Panc1 (cell line): ENCODE results near the gene STK32C.

Source experiments
- CTCF ChIP-seq: fragments of 450-650 bp; IDR thresholded peaks from 2 replicates; pipeline ENCODE4 v1.5.1; 2017; ENCODE audit warnings: mild to moderate bottlenecking
- POLR2AphosphoS5 ChIP-seq: IDR thresholded peaks from 2 replicates; pipeline ENCODE4 v1.6.1; 2012; ENCODE audit warnings: mild to moderate bottlenecking, low read depth, low read length, moderate library complexity
- REST ChIP-seq, 2 experiments: IDR thresholded peaks; 2 replicates each; pipeline ENCODE4 v1.6.1; 2011 to 2012; ENCODE audit warnings: low read depth in 2 of 2, control low read depth in 1 of 2, low read length in 1 of 2, mild to moderate bottlenecking in 1 of 2, moderate library complexity in 1 of 2; ENCODE audit not compliant: insufficient read depth in 1 of 2
- SIN3A ChIP-seq: IDR thresholded peaks from 2 replicates; pipeline ENCODE4 v1.6.1; 2012; ENCODE audit warnings: low read depth, mild to moderate bottlenecking, low read length, moderate library complexity, borderline replicate concordance; ENCODE audit not compliant: insufficient read depth

GRCh38 chr10:132243141-132243540 lies 64.6 kb downstream of the STK32C start:
- TF ChIP-seq POLR2AphosphoS5 (no peak), CTCF (no peak), SIN3A (no peak), REST (IDR thresholded peaks at IDR 0.05; ENCODE audit: insufficient read depth in 1 of 2, low read depth in 2 of 2, low read length in 1 of 2) (no peak)
